Dermis microvascular lymphatic vessel endothelial cell (primary cell): ENCODE measurements around the gene ANKRD13B. TPM values are rescaled to one million over a fixed set of nuclear protein-coding genes. Genes with fewer than 3 reads are reported as not detected.
"Not testable (repeated sequence)": the region's sequence is repeated elsewhere in the genome, so short reads cannot be mapped to it uniquely, and the experiment has no call there.

ENCODE experiments used
- DNase-seq, 2 donors: peaks; one replicate each; pipeline versions ENCODE4 v3.0.0 to v3.0.0-alpha.2; 2010; ENCODE audit warnings: low read depth in 2 of 2
- total RNA-seq: library from RNA; depleted of rRNA; stranded (reverse); fragments of >200 nt; gene quantifications from 2 replicates; pipeline ENCODE4 v1.2.1, GENCODE V29; 2014

ANKRD13B gene
- total RNA-seq, 1 donor from 2014 or later: 3.5 TPM

DNA sequence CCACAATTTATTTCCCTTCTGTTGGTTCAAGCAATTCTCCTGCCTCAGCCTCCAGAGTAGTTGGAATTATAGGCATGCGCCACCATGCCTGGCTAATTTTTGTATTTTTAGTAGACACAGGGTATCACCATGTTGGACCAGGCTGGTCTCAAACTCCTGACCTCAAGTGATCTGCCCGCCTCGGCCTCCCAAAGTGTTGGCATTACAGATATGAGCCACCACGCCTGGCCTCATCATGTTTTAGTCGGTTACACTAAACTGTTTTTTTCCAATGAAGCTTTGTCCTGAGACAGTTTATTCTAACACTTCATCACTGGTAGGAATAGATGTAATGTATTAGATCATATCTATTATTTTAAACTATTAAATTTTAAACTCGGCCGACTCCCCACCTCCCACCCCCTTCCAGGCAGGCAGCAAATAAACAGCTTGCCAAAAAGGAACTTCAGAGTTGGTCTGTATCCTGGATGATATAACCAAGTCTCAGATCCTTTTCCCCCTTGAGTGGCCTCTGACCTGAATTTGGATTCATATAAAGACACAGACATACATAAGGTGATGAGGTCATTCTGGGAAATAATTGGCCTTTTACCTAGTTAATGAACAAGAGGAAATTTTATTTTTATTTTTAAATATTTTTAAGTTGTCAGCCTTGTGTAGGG lies 48.2 kb downstream of the ANKRD13B start:
- DNase-seq: peak in 1 of 2 donors; percentile 95

DNA sequence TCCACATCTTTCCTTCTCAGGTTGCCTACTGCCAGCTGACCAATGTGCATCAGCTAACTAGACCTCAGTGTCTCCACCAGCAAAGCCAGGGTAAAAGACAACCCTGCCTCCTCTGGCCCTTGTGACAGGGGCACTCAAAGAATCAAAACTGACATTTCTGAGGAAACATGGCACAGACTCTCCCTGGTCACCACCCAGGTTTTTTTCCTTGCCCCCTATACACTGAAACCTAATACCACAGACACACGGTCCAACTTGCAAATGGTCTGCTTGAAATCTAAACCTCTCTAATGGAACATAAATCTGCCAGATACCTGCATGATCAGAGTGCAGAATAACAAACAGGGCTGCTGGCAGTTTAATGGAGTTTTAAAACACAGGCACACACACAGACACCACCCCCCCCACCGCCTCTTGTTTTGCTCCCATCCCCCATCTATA lies 49.3 kb downstream of the ANKRD13B start:
- peak in 1 of 2 donors; percentile 35 for DNase-seq

GRCh38 chr17:29643817-29644160 lies 50.9 kb downstream of the ANKRD13B start:
- DNase-seq: no peak

- DNase-seq: peak in 1 of 2 donors; percentile 29
These were observed 52.7 kb downstream of the ANKRD13B start for GRCh38 chr17:29645515-29646051.

DNA sequence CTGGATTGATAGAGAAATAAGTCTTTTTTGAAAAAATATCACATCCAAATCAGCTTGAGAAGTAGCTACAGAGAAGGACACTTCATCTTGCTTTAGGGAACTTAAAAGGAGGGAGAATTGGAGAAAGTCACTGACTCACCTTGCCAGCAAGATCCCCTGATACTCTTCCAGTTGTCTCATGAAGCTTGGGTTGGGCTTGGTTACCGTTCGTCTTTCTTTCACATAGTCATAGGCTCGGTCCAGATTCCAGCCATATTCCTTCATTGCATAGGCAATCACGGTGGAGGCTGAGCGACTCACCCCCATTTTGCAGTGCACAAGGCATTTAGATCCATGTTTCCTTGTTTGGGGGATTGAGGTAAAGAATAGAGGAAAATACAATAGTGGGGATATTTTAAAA lies 55.1 kb downstream of the ANKRD13B start:
- no peak for DNase-seq

DNA sequence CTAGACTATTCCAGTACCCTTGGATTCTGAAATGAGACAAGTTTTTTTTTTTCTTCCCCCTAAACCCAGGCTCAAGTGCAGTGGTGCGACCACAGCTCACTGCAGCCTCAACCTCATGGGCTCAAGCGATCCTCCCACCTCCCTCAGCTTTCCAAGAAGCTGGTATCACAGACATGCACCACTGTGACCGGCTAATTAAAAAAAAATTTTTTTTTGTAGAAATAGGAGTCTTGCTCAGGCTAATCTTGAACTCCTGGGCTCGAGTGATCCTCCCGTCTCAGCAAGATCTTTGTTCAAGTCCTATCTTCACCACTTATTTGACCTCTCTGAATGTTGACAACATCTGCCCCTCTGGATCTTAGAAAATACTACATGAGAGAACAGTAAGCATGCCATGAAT lies 56.4 kb downstream of the ANKRD13B start:
- DNase-seq: no peak

- no peak for DNase-seq
These were observed 57.5 kb downstream of the ANKRD13B start for GRCh38 chr17:29650396-29650795.

- DNase-seq: not testable (repeated sequence)
These were observed 59.0 kb downstream of the ANKRD13B start for GRCh38 chr17:29651913-29652312.

DNA sequence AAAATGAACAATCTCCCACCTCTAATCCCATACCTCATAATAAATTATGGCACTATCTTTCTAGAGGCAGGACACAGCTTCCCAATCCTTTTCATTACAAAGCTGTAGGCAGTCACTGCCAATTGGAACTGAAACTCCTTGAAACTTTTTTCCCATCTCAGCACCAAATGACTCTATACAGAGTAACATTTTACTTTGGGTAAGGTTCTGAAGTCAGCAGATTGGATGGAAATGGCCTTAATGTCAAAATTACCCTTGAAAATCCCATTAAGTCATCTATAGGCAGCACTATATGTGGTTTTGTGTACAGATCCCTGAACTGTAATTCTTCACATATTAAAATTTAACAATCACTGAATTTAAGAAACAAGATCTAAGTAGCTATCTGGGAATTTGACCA lies 60.0 kb downstream of the ANKRD13B start:
- DNase-seq: no peak

- no peak for DNase-seq
These were observed 61.2 kb downstream of the ANKRD13B start for GRCh38 chr17:29653995-29654714.

DNA sequence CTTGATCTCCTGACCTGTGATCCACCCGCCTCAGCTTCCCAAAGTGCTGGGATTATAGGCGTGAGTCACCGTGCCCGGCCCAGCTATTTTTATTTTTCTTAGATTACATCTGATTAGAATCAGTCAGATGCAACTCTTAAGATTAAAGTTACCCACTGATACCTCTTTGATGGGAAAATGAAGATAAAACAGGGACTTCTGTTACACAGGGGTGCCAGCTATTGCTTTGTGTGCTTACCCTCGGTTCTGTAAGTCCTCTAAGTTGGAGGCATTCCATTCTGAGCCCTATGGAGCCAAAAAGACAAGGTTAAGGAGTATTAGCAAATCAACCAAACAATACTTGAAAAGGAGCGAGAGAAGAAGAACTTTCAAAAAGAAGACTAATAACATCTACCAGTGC lies 62.4 kb downstream of the ANKRD13B start:
- DNase-seq: no peak

- no peak for DNase-seq
These were observed 66.2 kb downstream of the ANKRD13B start for GRCh38 chr17:29659155-29659554.

DNA sequence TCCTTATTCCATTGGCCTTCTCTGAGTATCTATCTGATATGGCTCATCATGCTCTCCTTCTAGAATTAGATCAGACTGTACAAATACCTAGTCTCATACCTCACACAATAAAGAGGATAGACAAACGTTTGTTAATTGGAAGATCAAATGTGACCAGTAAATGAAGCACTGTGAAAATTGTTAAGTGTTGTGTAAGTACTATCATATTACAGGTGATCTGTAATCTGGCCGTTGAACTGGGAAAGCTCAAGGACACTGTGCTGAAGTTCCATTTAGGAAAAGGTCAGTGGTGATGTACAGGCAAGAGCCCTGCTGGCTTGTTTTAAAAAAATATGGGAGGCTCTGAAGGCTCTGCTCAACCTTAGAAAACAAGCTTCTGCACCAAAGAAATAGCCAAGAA lies 68.3 kb downstream of the ANKRD13B start:
- DNase-seq: no peak

DNA sequence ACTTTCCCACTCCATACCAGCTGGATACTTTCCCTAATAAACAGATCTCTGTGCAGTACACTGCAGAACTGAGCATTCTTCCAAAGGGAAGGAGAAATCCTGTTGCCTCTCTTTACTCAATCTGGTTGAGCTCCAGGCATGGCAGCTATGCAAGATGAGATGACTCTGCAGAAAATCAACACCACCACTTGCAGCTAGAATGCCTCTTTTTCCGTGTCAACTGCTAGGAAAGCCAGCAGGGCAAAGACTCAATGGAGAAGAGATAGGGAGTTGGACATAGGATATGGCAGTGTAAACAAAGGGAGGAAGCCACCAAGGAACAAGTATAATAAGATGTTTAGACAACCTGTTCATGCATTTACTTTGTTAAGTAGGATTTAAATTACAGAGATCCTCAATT lies 70.2 kb downstream of the ANKRD13B start:
- DNase-seq: no peak

Other genes starting within 250 kb of the ANKRD13B start
- 40.6 and 46.5 TPM in 2 replicates for gene TAOK1, start 202.8 kb upstream of the ANKRD13B start, total RNA-seq
- 5.0 and 5.6 TPM in 2 replicates for gene ABHD15, start 26.1 kb upstream of the ANKRD13B start, total RNA-seq
- gene TP53I13, start 24.4 kb upstream of the ANKRD13B start, total RNA-seq: 20.0 and 29.8 TPM in 2 replicates
- gene GIT1, start 3.5 kb upstream of the ANKRD13B start, total RNA-seq: 27.7 and 40.6 TPM in 2 replicates
- 0.64 and 1.3 TPM in 2 replicates for gene CORO6, start 29.8 kb downstream of the ANKRD13B start, total RNA-seq